Measurements from ENCODE around the gene TOM1L2. TPM values are rescaled to one million over a fixed set of nuclear protein-coding genes. Genes with fewer than 3 reads are reported as not detected.

Gene TOM1L2
- total RNA-seq, 1 experiment from 2014 or later, result 34.2 TPM

GRCh38 chr17:17849147-17849820 is 122.9 kb downstream of the TOM1L2 start:
- DNase-seq (ENCODE audit: unreplicated experiment), result peak; percentile 93
- ChIA-PET POLR2A (interaction anchor here (1.8 to 4.5 kb wide), 2 partner anchors 9 to 12 kb away, joined by 6 to 15 read pairs; partner anchors contain the start of gene SREBF1), CTCF (interaction anchor here (1.1 kb wide), 1 partner anchor 9 kb away, joined by 4 read pairs; no protein-coding TSS in a partner anchor)
- Mint-ChIP-seq H3K27ac (ENCODE audit: low read depth, unreplicated experiment) (peak overlapping the region; percentile 31), H3K27me3 (ENCODE audit: insufficient read depth, unreplicated experiment) (no peaks in the 10 kb centered on the region), H3K4me1 (ENCODE audit: insufficient read depth, unreplicated experiment) (no peaks in the 10 kb centered on the region), H3K4me3 (ENCODE audit: unreplicated experiment) (no peak overlapping the region), H3K36me3 (ENCODE audit: insufficient read depth, unreplicated experiment) (peaks cover 18% of the 10 kb centered on the region), H3K9me3 (ENCODE audit: unreplicated experiment) (no peaks in the 10 kb centered on the region)
- TF ChIP-seq, protein P1, sequence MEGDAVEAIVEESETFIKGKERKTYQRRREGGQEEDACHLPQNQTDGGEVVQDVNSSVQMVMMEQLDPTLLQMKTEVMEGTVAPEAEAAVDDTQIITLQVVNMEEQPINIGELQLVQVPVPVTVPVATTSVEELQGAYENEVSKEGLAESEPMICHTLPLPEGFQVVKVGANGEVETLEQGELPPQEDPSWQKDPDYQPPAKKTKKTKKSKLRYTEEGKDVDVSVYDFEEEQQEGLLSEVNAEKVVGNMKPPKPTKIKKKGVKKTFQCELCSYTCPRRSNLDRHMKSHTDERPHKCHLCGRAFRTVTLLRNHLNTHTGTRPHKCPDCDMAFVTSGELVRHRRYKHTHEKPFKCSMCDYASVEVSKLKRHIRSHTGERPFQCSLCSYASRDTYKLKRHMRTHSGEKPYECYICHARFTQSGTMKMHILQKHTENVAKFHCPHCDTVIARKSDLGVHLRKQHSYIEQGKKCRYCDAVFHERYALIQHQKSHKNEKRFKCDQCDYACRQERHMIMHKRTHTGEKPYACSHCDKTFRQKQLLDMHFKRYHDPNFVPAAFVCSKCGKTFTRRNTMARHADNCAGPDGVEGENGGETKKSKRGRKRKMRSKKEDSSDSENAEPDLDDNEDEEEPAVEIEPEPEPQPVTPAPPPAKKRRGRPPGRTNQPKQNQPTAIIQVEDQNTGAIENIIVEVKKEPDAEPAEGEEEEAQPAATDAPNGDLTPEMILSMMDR (IDR thresholded peaks at IDR 0.05; ENCODE audit: unreplicated experiment), result no peak
- intact Hi-C loops (cut with micrococcal nuclease), result no loop called here
- no TSS peak for BruUV-seq (replicated peaks)

GRCh38 chr17:17848311-17849082 is 123.7 kb downstream of the TOM1L2 start:
- intact Hi-C loops (cut with micrococcal nuclease), result no loop called here
- ChIA-PET POLR2A (interaction anchor here (0.6 to 4.5 kb wide), 4 partner anchors 11 to 139 kb away, joined by 3 to 15 read pairs (median 3); partner anchors contain the start of gene SREBF1), CTCF (interaction anchor here (1.7 kb wide), 1 partner anchor 36 kb away, joined by 8 read pairs; no protein-coding TSS in a partner anchor)
- Mint-ChIP-seq H3K4me1 (ENCODE audit: insufficient read depth, unreplicated experiment) (no peaks in the 10 kb centered on the region), H3K27ac (ENCODE audit: low read depth, unreplicated experiment) (peak overlapping the region; percentile 31), H3K36me3 (ENCODE audit: insufficient read depth, unreplicated experiment) (peaks cover 10% of the 10 kb centered on the region), H3K4me3 (ENCODE audit: unreplicated experiment) (no peak overlapping the region), H3K27me3 (ENCODE audit: insufficient read depth, unreplicated experiment) (no peaks in the 10 kb centered on the region), H3K9me3 (ENCODE audit: unreplicated experiment) (no peaks in the 10 kb centered on the region)
- BruUV-seq (replicated peaks), result no TSS peak
- TF ChIP-seq, protein P1 (IDR thresholded peaks at IDR 0.05; ENCODE audit: unreplicated experiment), result no peak
- DNase-seq (ENCODE audit: unreplicated experiment), result no peak

- no peak for DNase-seq (ENCODE audit: unreplicated experiment)
- H3K4me3 Mint-ChIP-seq (ENCODE audit: unreplicated experiment), result no peak overlapping the region
- peaks cover 10% of the 10 kb centered on the region for H3K36me3 Mint-ChIP-seq (ENCODE audit: insufficient read depth, unreplicated experiment)
- intact Hi-C loops (cut with micrococcal nuclease), result no loop called here
- no peaks in the 10 kb centered on the region for H3K27me3 Mint-ChIP-seq (ENCODE audit: insufficient read depth, unreplicated experiment)
- no peaks in the 10 kb centered on the region for H3K4me1 Mint-ChIP-seq (ENCODE audit: insufficient read depth, unreplicated experiment)
- BruUV-seq (replicated peaks), result no TSS peak
- CTCF ChIA-PET, result interaction anchor here (1.0 to 1.7 kb wide), 2 partner anchors 12 to 35 kb away, joined by 4 to 8 read pairs; no protein-coding TSS in a partner anchor
- H3K27ac Mint-ChIP-seq (ENCODE audit: low read depth, unreplicated experiment), result no peak overlapping the region
- TF ChIP-seq, protein P1 (IDR thresholded peaks at IDR 0.05; ENCODE audit: unreplicated experiment), result no peak
- no peaks in the 10 kb centered on the region for H3K9me3 Mint-ChIP-seq (ENCODE audit: unreplicated experiment)
- POLR2A ChIA-PET, result interaction anchor here (0.6 to 4.5 kb wide), 4 partner anchors 11 to 138 kb away, joined by 3 to 15 read pairs (median 3); partner anchors contain the start of gene SREBF1
Observed at GRCh38 chr17:17847726-17848125, 124.5 kb downstream of the TOM1L2 start.

Data from MCF 10A (cell line).